Activated CD4-positive, alpha-beta T cell treated with anti-CD3 and anti-CD28 coated beads, Interleukin-2, Interleukin-4, amounts not matched to agents 100 ng/mL and 50 ng/mL, durations not matched to agents 16 hours and 8 hours (primary cell): ENCODE data around the gene COQ3.
A peak's percentile ranks its signal among the peaks of the same experiment; 100 is the strongest.
"Not testable (repeated sequence)": the region's sequence is repeated elsewhere in the genome, so short reads cannot be mapped to it uniquely, and the experiment has no call there.

ENCODE experiments used
- DNase-seq: peaks from one replicate; pipeline ENCODE4 v3.0.0-alpha.2; 2020; ENCODE audit warnings: low spot score

COQ3 gene

GRCh38 chr6:99384507-99384906, 9.5 kb downstream of the COQ3 start:
- DNase-seq: no peak

DNA sequence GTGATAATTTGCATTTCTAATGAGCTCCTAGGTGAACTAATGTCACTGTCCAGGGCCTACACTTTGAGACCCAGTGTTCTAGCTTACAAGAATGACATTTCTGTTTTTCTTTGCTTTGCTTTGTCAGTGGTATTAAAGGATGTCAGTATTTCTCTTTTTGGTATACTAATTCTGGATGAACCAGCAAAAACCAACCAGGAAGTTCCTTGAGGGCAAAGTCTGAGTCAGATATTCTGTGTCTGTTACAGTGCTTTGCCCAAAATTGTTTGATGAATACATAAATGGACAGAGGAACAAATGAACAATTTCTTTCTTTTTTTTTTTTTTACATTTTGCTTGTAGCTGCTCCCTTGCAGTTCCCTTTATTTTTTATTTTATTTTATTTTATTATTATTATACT, 15.4 kb downstream of the COQ3 start:
- no peak for DNase-seq

GRCh38 chr6:99369533-99369932, 24.5 kb downstream of the COQ3 start:
- no peak for DNase-seq

DNA sequence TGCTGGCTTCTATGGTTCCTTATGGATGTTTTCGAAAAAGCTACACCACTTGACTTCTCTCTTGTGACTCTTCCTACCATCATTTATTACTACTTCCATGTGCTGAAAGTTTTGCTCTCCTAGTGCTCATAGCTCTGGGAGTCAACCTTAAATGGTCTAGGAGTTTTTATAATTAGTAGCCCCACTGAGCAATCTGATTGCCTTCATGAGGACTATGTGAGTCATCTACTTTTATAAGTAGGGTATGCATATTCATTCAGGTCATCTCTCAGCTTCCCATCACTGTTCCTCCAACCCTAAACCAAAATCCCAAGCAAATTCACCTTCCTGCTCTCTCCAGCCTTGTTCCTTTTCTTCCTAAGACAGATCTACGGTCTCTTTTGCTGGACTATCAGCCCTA, 27.1 kb downstream of the COQ3 start:
- DNase-seq: no peak

DNA sequence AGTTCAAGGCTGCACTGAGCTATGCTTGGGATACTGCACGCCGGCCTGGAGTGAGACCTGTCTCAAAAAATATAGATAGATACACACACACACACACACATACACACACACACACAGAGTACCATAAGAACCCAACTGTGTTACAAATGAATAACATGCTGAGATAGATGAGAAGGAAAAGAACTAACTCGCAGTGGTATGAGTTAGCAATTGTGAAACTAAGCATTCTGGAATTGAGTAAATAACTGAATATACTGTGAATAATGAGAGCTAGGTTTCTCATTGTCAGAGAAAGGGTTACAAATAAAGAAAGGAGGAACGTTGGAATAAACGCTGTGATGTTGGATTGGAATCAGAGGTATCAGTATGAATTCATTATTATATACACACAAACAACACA, 30.0 kb downstream of the COQ3 start:
- peak; percentile 92 for DNase-seq

DNA sequence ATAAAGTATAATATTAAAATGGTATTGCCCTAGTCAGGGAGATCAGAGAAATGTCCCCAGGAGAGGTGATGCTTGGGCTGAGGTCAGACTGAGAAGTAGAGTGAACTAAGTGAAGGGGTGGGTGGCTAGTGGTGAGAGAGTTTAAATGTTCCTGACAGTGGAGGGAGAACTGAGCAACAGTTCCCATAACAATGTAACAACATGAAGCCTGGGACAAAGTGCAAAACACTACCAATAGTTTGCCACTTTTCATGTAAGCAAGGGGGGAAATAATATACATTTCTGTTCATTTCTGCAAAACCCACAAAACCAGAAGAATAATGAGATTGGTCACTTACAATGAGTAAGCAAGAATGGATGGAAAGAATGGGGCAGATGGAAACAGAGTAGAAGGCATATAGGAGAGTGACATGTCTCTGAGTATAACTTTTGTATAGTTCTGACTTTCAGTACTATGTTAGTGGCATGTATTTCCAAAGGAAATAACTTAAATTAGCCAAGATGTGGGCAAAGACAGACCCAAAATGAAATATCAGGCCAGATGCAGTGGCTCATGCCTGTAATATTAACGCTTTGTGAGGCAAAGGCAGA, 31.2 kb downstream of the COQ3 start:
- peak; percentile 72 for DNase-seq

DNA sequence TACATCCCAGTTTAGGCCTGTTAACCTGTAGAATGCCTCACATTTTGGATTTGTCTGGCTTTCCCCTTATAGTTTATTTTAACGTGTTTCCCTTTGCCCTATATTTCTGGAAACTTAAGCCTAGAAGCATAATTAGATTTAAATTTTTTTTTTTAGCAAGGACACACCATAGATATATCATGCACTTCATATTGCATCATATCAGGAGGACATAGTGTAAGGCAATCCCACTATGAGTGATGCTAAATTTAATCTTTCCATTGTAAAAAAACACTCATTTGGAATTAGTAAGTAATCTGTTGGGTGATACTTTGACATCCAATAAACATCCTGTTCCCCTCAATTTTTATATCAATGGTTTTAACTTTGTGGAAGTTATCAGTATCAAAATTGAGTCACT, 34.2 kb downstream of the COQ3 start:
- DNase-seq: no peak

DNA sequence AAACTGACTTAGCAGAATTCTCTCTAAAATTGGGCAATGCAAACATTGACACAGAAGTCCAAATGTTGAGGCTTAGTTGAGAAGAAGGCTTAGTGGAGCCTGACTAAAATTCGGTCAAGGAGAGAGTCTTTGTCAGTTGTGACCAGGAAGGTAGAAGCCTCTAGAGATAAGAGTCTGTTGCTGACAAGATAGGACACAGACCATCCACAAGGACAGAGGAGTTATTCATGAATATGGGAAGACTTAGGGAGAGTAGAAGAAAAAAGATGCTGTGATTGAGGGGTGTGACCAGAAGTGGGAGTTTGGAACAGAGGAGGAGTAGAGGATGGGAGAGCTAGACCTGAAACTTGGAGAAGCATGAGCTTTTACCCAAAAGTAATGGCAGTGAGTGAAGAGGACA, 37.4 kb downstream of the COQ3 start:
- DNase-seq: no peak

- DNase-seq: no peak
These were observed 39.0 kb downstream of the COQ3 start for GRCh38 chr6:99354983-99355382.

GRCh38 chr6:99353126-99353525, 40.9 kb downstream of the COQ3 start:
- no peak for DNase-seq

DNA sequence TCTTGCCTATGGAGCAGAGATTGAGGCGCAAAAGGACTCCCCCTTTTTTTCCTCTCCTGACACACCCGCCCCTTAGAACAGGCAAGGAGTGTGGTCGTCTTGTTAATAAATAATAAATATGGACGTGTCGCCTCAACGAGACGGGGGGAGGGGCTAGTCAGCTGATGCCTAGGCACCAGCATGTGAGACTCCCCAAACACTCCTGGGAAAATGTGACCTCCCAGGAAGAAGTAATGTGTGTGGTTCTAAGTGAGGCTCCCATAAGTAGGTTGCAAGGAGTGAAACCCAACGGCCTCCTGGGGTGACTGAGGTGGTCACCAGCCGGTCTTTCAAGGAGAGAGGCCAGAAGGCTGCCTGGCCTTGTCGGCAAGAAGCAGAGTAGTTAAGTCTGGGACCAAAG, 43.4 kb downstream of the COQ3 start:
- no peak for DNase-seq

DNA sequence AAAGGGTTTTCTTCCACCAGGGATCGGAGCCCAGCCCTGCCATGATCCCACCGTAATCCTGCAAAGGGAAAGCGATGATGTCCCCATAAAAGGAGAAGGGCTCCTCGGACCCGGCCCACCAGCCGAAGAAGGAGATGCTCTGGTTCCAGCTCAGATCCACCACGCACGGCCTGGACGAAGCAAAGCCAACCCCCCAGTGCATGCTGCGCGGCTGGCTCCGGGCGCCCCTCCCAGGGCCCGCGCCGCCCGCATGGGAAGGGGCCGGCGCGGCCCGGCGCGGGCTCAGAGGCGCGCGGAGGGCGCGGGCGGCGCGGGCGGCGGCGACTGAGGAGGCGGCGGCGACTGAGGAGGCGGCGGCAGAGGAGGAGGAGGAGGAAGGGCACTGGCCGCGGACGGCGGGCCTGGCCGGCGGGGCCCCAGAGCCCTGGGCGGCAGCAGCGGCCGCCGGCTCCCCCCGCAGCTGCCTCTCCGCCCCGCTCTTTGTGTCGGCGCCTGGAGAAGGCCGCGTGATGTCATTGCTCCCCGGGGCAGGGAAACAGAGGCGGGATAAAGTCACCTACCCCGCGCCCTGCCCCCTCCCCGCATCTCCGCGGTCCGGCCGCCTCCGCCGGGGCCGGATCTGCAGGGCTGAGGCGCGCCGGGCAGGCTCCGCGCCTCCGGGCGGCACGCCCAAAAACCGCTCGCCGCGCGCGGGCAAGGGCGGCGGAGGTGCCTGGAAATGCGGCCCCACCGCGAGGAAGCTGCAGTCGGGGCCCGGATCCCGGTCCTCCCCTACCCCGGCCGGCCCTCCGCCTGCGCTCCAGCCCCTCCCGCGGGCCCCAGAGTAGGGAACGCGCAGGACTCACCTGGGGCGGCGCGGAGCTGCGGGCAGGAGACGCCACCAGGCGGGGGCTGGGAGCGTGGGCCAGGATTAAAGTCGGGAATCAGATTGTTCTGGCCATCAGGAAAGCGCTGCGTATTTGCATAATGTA, 44.5 kb downstream of the COQ3 start, which contains the start of gene FAXC:
Gene FAXC (minus strand): TSS at position 504 of the 971 bp plus-strand sequence. CDS start 302 bp downstream, at position 202.
- peak; percentile 16 for DNase-seq

GRCh38 chr6:99348288-99349170, 45.5 kb downstream of the COQ3 start:
- DNase-seq: no peak

DNA sequence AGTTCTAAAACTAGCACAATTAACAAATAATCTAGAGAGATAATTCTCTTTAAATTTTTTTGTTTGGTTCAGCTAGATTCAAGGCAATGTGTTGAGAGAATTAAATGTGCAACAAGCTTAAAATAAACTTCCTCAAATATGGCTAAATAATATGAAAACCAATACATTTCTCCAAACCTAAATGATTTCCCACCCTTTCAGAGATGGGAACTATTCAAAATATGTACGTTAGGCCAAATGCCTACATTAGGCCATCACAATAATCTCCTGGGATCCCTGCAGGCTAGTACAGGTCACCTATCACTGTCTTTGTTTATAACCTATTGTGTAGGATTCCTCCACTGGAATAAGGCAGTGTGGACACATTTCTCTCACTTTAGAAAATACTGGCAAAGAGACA, 46.2 kb downstream of the COQ3 start:
- DNase-seq: no peak

DNA sequence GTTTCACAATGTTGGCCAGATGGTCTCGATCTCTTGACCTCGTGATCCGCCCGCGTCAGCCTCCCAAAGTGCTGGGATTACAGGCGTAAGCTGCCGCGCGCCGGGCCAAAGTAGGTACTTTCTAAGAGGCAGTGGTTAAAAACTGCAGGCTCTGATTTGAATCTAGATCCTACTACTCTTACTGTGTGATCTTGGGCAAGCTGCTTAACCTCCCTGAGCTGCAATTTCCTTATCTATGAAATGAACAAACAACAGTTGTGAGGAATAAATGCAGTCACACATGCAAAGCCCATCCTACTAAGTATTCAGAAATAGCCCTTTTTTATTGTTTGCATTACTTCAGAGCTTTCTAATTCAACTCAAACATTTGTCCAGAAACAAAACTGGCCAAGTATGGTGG, 47.4 kb downstream of the COQ3 start:
- no peak for DNase-seq

- peak; percentile 14 for DNase-seq
These were observed 48.8 kb downstream of the COQ3 start for GRCh38 chr6:99345164-99345563.

DNA sequence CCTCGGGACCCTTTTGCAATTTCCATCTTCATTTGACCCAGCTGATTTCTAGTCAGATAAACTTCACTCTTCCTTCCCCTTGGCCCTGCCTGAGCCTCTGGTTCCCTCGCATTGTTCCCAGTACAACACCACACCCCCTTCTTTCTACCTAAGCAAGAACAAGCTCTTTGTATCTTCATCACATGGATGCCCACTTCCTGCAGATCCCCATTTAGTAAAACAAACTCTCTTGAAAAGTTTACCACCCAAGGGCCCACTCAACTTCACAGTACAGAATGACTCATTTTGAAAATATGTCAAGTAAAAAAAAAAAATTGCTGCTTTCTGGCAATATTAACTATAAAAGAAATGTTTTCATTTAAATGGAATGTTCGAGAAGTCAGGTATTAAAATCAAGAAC, 49.7 kb downstream of the COQ3 start:
- peak; percentile 13 for DNase-seq

- DNase-seq: no peak
These were observed 52.0 kb downstream of the COQ3 start for GRCh38 chr6:99341862-99342455.

DNA sequence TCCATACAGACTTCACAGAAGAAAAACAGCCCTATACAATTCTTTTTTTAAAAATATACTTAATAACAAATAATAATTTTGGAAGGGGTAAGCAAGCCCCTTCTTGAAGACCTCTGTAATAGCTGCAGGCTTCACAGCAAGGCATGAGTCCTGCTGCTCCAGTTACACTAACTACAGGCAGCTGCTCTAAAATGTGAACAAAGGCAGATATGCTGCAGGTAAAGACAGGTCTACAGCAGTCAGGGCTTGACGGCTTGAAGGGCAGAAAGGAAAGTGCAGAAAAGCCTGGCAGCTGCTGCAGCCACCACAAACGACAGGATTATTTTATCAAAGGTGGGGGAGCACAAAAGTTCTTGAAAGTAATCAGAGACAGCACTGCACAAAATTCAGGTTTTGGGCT, 55.8 kb downstream of the COQ3 start:
- no peak for DNase-seq

DNA sequence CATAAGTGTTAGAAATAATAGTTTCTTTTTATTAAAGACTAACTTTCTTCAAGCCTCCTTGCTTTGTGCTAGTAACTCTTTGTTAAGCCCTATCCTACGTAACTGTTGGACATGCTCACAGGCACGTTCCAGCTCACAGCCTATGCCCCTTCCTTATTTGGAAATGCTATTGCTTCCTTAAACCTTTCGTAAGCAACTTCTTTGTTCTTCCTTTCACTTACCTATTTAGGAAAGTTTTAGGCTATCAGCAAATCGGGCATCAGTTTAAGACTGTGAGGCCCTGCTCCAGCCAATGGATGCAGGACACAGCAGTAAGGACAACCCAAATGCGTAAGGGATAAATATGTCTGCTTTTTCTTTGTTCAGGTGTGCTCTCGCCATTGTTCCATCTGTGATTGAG, 58.7 kb downstream of the COQ3 start:
- DNase-seq: not testable (repeated sequence)

- peak; percentile 69 for DNase-seq
These were observed 59.4 kb downstream of the COQ3 start for GRCh38 chr6:99334526-99335127.

- peak; percentile 14 for DNase-seq
These were observed 60.9 kb downstream of the COQ3 start for GRCh38 chr6:99333068-99333467.
